ENCODE results near the gene MGME1.

- TF ChIP-seq ELF4 (IDR thresholded peaks at IDR 0.05) (no peak), FOXA1 (IDR thresholded peaks at IDR 0.05) (no peak), L3MBTL2 (conservative IDR thresholded peaks at IDR 0.05) (no peak), BHLHE40 (IDR thresholded peaks at IDR 0.05; ENCODE audit: borderline replicate concordance) (no peak), SP1 (IDR thresholded peaks at IDR 0.05) (no peak), SUZ12 (IDR thresholded peaks at IDR 0.05) (no peak), LEF1 (IDR thresholded peaks at IDR 0.05; ENCODE audit: borderline replicate concordance) (no peak), TARDBP (IDR thresholded peaks at IDR 0.05) (no peak), NFRKB (IDR thresholded peaks at IDR 0.05) (no peak)
- TF ChIP-seq, protein P1, sequence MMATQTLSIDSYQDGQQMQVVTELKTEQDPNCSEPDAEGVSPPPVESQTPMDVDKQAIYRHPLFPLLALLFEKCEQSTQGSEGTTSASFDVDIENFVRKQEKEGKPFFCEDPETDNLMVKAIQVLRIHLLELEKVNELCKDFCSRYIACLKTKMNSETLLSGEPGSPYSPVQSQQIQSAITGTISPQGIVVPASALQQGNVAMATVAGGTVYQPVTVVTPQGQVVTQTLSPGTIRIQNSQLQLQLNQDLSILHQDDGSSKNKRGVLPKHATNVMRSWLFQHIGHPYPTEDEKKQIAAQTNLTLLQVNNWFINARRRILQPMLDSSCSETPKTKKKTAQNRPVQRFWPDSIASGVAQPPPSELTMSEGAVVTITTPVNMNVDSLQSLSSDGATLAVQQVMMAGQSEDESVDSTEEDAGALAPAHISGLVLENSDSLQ (IDR thresholded peaks at IDR 0.05): no peak
Observed at GRCh38 chr20:17934141-17934862, 34.5 kb upstream of the MGME1 start.
